MCF 10A (cell line): Measurements from ENCODE around the gene ANKRD34A. TPM values are rescaled to one million over a fixed set of nuclear protein-coding genes. Genes with fewer than 3 reads are reported as not detected.
"Not testable (repeated sequence)": the region's sequence is repeated elsewhere in the genome, so short reads cannot be mapped to it uniquely, and the experiment has no call there.

Experiments used
- BruUV-seq: library from RNA; stranded (reverse); fragments of 400-500 nt; replicated peaks from 2 replicates; lab custom pipeline; 2021; lab: Mats Ljungman, UMichigan
- CTCF ChIA-PET: fragments of 300-600 bp; sonication (Branson Sonifier 250); formaldehyde crosslinking; extraction: SDS; loops from one replicate; lab custom pipeline; 2021; ENCODE audit warnings: antibody characterized with exemption, inconsistent platforms; lab: Yijun Ruan, JAX
- POLR2A ChIA-PET: fragments of 300-600, 350-650 bp; sonication (Branson Sonifier 250); formaldehyde crosslinking; extraction: SDS; loops from one replicate; lab custom pipeline; 2020; ENCODE audit warnings: antibody characterized with exemption, inconsistent platforms; lab: Yijun Ruan, JAX
- DNase-seq: peaks from one replicate; pipeline ENCODE4 v3.0.0-alpha.2; 2018; ENCODE audit not compliant: unreplicated experiment
- H3K27ac Mint-ChIP-seq: one replicate; pipeline ENCODE4 v1.8.0; 2022; ENCODE audit warnings: mild to moderate bottlenecking, low read depth, mixed read lengths; ENCODE audit not compliant: unreplicated experiment
- H3K27me3 Mint-ChIP-seq: one replicate; pipeline ENCODE4 v1.8.0; 2022; ENCODE audit warnings: mixed read lengths; ENCODE audit not compliant: insufficient read depth, unreplicated experiment
- H3K36me3 Mint-ChIP-seq: one replicate; pipeline ENCODE4 v1.8.0; 2022; ENCODE audit warnings: mild to moderate bottlenecking, moderate library complexity, mixed read lengths; ENCODE audit not compliant: insufficient read depth, unreplicated experiment
- H3K4me1 Mint-ChIP-seq: one replicate; pipeline ENCODE4 v1.8.0; 2022; ENCODE audit warnings: mixed read lengths; ENCODE audit not compliant: insufficient read depth, unreplicated experiment
- H3K4me3 Mint-ChIP-seq: one replicate; pipeline ENCODE4 v1.8.0; 2022; ENCODE audit warnings: mild to moderate bottlenecking, moderate library complexity, mixed read lengths; ENCODE audit not compliant: unreplicated experiment
- H3K9me3 Mint-ChIP-seq: one replicate; pipeline ENCODE4 v1.8.0; 2022; ENCODE audit warnings: mixed read lengths; ENCODE audit not compliant: unreplicated experiment
- intact Hi-C: fragments of 100-400 bp; cut with micrococcal nuclease; formaldehyde crosslinking; loops from 2 replicates; pipeline ENCODE4 v1.14.1; 2022
- total RNA-seq: library from RNA; stranded (reverse); gene quantifications from 2 replicates; pipeline ENCODE4 v1.2.3, GENCODE V29; 2022
- TF ChIP-seq, protein P1 (sequence below): fragments of 200-600 bp; IDR thresholded peaks from one replicate; pipeline ENCODE4 v1.8.0; 2022; ENCODE audit warnings: antibody characterized with exemption, mild to moderate bottlenecking; ENCODE audit not compliant: unreplicated experiment

Gene ANKRD34A
- total RNA-seq, 1 experiment from 2014 or later, result 2.6 TPM

DNA sequence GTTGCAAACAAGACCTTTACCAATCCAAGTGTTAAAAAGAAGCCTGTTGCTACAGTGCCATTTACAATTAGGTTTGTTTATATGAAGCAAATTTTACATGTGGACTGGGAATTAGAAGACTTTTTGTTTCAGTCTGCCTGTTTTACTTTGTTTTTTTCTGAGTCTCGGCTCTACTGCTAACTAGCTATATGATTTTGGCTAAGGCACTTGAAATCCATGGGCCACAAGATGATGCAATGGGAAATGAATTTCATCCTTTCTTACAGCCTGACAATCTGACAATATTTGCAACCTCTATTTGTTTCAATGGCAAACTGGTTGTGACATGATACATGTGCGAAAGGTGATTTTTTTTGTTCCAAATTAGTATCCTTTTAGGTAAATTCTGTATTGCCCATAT lies 42.1 kb downstream of the ANKRD34A start:
- TF ChIP-seq, protein P1, sequence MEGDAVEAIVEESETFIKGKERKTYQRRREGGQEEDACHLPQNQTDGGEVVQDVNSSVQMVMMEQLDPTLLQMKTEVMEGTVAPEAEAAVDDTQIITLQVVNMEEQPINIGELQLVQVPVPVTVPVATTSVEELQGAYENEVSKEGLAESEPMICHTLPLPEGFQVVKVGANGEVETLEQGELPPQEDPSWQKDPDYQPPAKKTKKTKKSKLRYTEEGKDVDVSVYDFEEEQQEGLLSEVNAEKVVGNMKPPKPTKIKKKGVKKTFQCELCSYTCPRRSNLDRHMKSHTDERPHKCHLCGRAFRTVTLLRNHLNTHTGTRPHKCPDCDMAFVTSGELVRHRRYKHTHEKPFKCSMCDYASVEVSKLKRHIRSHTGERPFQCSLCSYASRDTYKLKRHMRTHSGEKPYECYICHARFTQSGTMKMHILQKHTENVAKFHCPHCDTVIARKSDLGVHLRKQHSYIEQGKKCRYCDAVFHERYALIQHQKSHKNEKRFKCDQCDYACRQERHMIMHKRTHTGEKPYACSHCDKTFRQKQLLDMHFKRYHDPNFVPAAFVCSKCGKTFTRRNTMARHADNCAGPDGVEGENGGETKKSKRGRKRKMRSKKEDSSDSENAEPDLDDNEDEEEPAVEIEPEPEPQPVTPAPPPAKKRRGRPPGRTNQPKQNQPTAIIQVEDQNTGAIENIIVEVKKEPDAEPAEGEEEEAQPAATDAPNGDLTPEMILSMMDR, result no peak
- no TSS peak for BruUV-seq
- Mint-ChIP-seq H3K36me3 (peaks cover 22% of the 10 kb centered on the region), H3K4me1 (peaks cover 23% of the 10 kb centered on the region), H3K9me3 (no peaks in the 10 kb centered on the region), H3K27me3 (no peaks in the 10 kb centered on the region), H3K4me3 (no peak overlapping the region), H3K27ac (no peak overlapping the region)
- no peak for DNase-seq
- intact Hi-C loops, result no loop called here
- ChIA-PET POLR2A (interaction anchor here (0.6 to 3.9 kb wide), 7 partner anchors 21 to 74 kb away, joined by 3 to 21 read pairs (median 14); partner anchors contain the start of genes ANKRD34A, LIX1L, PIAS3 and POLR3GL), CTCF (interaction anchor here (0.7 to 3.3 kb wide), 4 partner anchors 9 to 76 kb away, joined by 3 to 26 read pairs (median 15); partner anchors contain the start of gene ITGA10)

DNA sequence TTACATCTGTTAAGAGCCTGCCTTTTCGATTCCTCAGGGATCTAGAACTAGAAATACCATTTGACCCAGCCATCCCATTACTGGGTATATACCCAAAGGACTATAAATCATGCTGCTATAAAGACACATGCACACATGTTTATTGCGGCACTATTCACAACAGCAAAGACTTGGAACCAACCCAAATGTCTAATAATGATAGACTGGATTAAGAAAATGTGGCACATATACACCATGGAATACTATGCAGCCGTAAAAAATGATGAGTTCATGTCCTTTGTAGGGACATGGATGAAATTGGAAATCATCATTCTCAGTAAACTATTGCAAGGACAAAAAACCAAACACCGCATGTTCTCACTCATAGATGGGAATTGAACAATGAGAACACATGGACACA lies 44.1 kb downstream of the ANKRD34A start:
- BruUV-seq, H3K27ac Mint-ChIP-seq, intact Hi-C loops: not testable (repeated sequence)

DNA sequence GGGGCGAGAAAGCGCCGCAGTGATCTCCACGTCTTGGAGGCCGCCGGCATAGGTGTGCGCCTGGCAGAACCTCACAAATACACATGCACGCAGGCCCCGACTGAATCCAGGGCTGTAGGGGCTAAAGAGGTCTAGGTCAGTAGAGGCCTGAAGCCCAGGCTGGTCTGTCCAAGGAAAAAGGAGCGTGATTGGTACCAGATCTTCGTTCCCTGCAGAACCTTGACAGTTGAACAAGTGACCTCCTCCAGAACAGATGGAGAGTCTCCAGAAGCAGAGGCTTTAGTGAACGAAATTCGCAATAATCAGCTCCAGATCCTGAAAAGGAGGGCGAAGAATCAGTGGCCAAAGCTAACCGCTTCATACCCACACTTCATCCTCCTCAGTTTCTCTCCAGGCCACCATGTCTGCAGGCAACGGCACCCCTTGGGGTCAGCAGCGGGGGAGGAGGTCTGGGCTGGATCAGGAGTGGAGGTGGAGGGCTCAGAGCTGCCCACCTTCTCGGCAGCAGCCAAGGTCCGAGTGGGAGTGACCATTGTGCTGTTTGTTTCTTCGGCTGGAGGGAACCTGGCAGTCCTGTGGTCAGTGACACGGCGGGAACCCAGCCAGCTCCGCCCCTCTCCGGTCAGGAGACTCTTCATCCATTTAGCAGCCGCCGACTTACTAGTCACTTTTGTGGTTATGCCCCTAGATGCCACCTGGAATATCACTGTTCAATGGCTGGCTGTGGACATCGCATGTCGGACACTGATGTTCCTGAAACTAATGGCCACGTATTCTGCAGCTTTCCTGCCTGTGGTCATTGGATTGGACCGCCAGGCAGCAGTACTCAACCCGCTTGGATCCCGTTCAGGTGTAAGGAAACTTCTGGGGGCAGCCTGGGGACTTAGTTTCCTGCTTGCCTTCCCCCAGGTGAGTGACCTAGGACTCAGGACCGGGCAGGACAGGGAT lies 45.1 kb downstream of the ANKRD34A start:
- TF ChIP-seq, protein P1, result no peak
- ChIA-PET POLR2A (interaction anchor here (0.6 to 13.8 kb wide), 30 partner anchors 8 to 120 kb away, joined by 3 to 284 read pairs (median 6); partner anchors contain the start of genes ANKRD34A, ANKRD35, ITGA10 and LIX1L), CTCF (interaction anchor here (0.6 to 3.0 kb wide), 7 partner anchors 9 to 77 kb away, joined by 3 to 23 read pairs (median 7); partner anchors contain the start of genes ITGA10, LIX1L, PIAS3 and TXNIP)
- H3K4me1 Mint-ChIP-seq, result peaks cover 34% of the 10 kb centered on the region
- peak overlapping the region; percentile 94 for H3K4me3 Mint-ChIP-seq
- no peaks in the 10 kb centered on the region for H3K9me3 Mint-ChIP-seq
- intact Hi-C loops, result loop anchor here (1.0 to 2.0 kb wide), 2 partner anchors 9 to 38 kb away; partner anchors contain the start of gene ITGA10
- DNase-seq, result peak; percentile 70
- peak overlapping the region; percentile 99 for H3K27ac Mint-ChIP-seq
- no peaks in the 10 kb centered on the region for H3K27me3 Mint-ChIP-seq
- BruUV-seq, result no TSS peak
- H3K36me3 Mint-ChIP-seq, result peaks cover 44% of the 10 kb centered on the region

More for the DNA sequence above, 44.1 kb downstream of the ANKRD34A start:
- H3K36me3 Mint-ChIP-seq, result peaks cover 34% of the 10 kb centered on the region
- H3K9me3 Mint-ChIP-seq, DNase-seq, H3K27me3 Mint-ChIP-seq: not testable (repeated sequence)
- ChIA-PET CTCF (interaction anchor here (0.6 to 3.0 kb wide), 3 partner anchors 10 to 28 kb away, joined by 3 to 23 read pairs (median 19); partner anchors contain the start of gene ITGA10), POLR2A (interaction anchor here (2.8 to 2.9 kb wide), 2 partner anchors 37 to 61 kb away, joined by 38 to 59 read pairs; partner anchors contain the start of genes LIX1L and PIAS3)
- peaks cover 29% of the 10 kb centered on the region for H3K4me1 Mint-ChIP-seq
- peak overlapping the region; percentile 94 for H3K4me3 Mint-ChIP-seq

DNA sequence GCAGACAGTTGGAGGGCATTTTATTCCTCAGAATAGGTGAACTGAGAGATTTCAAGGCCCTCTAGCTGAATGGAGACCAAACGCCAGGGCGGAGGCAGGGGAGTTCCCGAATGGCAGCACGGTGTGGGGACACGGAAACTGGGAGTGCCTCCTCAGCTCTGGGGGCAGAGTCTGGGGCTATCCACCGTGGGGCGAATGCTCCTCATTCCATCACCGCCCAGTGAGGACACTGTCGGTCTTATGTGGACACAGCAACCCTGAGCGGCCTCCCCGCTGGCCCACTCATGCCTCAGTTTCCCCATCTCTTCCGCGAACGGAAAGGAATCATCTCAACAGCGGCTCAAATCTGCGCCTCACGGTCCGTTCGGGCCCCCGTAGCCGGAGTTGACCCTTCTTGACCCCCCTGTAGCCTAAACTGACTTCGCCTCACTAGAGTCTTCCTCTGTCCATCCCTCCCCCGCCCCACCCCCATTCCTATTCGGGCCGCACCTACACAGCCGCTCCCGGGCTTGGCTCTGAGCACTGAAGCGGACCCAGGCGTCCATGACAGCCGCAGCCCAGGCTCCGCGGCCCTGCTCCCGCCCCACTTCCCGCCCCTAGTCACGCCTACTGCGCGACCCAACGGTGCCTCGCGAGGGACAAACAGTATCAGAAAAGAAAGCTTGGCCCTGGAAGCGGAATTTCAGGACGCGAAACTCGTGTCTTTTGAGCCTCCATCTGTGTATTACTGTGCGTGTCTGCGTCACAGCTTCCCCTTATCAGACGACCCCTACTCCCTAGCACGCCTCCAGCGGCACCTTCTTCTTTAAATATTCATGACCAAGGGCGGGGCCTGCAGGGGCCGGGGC lies 46.0 kb downstream of the ANKRD34A start, which contains the start of gene PEX11B:
Gene PEX11B (minus strand): TSS at position 574 of the 848 bp plus-strand sequence. CDS start 29 bp downstream, at position 545.
- ChIA-PET CTCF (interaction anchor here (0.6 to 3.0 kb wide), 9 partner anchors 8 to 78 kb away, joined by 3 to 23 read pairs (median 5); partner anchors contain the start of genes ITGA10, LIX1L, NUDT17 and PIAS3), POLR2A (interaction anchor here (0.6 to 13.8 kb wide), 31 partner anchors 9 to 163 kb away, joined by 3 to 284 read pairs (median 6); partner anchors contain the start of genes ANKRD34A, ANKRD35, ITGA10 and LIX1L)
- peak within 1 kb of the TSS; percentile 99 for H3K27ac Mint-ChIP-seq
- H3K27me3 Mint-ChIP-seq, result no peaks in the 10 kb centered on the region
- peaks cover 53% of the 10 kb centered on the region for H3K36me3 Mint-ChIP-seq
- no TSS peak for BruUV-seq
- H3K9me3 Mint-ChIP-seq, result no peaks in the 10 kb centered on the region
- intact Hi-C loops, result loop anchor here (1.0 to 2.0 kb wide), 2 partner anchors 8 to 38 kb away; partner anchors contain the start of gene ITGA10
- TF ChIP-seq, protein P1, result no peak
- peak within 1 kb of the TSS; percentile 94 for H3K4me3 Mint-ChIP-seq
- peaks cover 43% of the 10 kb centered on the region for H3K4me1 Mint-ChIP-seq
- peak; percentile 92 for DNase-seq
